Erythroblast (primary cell): Measurements from ENCODE around the gene AOX1.

ENCODE experiments used
- GATA1 ChIP-seq: IDR thresholded peaks from 2 replicates; pipeline ENCODE4 v1.6.1; 2011; ENCODE audit warnings: low read depth, mild to moderate bottlenecking, control low read depth, low read length, moderate library complexity
- POLR2A ChIP-seq: IDR thresholded peaks from 2 replicates; pipeline ENCODE4 v1.6.1; 2011; ENCODE audit warnings: mild to moderate bottlenecking, low read length

DNA sequence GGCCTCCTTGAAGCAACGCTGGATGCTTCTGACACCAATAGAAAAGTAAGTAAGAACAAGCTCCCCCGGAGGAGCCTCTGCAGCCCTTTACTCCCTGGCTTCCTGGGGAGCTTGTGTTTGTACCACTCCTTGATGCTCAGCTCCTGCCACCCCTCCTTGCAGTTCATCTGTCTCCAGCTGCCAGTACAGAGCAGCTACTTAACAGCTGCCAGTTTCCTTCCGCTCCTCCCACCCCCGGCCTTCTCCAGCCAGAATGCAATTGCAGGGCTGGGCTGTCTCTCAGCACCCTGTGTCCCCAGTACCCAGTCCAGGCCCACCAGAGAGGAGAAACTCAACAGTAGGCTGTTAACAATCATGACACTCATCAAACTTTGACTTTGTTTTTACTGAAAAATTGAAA, 109.4 kb downstream of the AOX1 start:
- TF ChIP-seq POLR2A (no peak), GATA1 (no peak)
